GM23338 (cell line): Measurements from ENCODE around the gene IGLL5. TPM values are rescaled to one million over a fixed set of nuclear protein-coding genes. Genes with fewer than 3 reads are reported as not detected.

ENCODE experiments used
- ATAC-seq: fragments of 200-7000 bp; cut with Tn5 transposase; 3 replicates; pipeline ENCODE4 v1.9.1; 2020
- DNase-seq: peaks from one replicate; pipeline ENCODE4 v3.0.0-alpha.2; 2015; ENCODE audit warnings: low spot score
- H2AFZ ChIP-seq: fragments of 200-600 bp; sonication (generic); 2 replicates; pipeline ENCODE4 v1.8.0; 2016; ENCODE audit warnings: antibody characterized with exemption, mild to moderate bottlenecking, moderate library complexity
- H3F3A ChIP-seq: fragments of 200-600 bp; sonication (generic); replicated peaks from 2 replicates; pipeline ENCODE4 v1.8.0; 2017; ENCODE audit warnings: antibody characterized with exemption, mixed run types, low read depth
- H3K27ac ChIP-seq: fragments of 200-600 bp; sonication (generic); 2 replicates; pipeline ENCODE4 v1.6.1; 2016; ENCODE audit warnings: low read depth
- H3K27me3 ChIP-seq: fragments of 200-600 bp; sonication (generic); 2 replicates; pipeline ENCODE4 v1.8.0; 2016; ENCODE audit warnings: mild to moderate bottlenecking, mixed run types, moderate library complexity; ENCODE audit not compliant: insufficient read depth
- H3K36me3 ChIP-seq: fragments of 200-600 bp; sonication (generic); 2 replicates; pipeline ENCODE4 v1.8.0; 2016; ENCODE audit warnings: mild to moderate bottlenecking; ENCODE audit not compliant: insufficient read depth
- H3K4me1 ChIP-seq: fragments of 200-600 bp; sonication (generic); 2 replicates; pipeline ENCODE4 v1.8.0; 2016; ENCODE audit warnings: mild to moderate bottlenecking, moderate library complexity; ENCODE audit not compliant: insufficient read depth
- H3K4me2 ChIP-seq: fragments of 200-600 bp; sonication (generic); 2 replicates; pipeline ENCODE4 v1.7.1; 2017; ENCODE audit warnings: mixed run types
- H3K4me3 ChIP-seq: fragments of 200-600 bp; sonication (generic); 2 replicates; pipeline ENCODE4 v1.6.1; 2016; ENCODE audit warnings: mixed run types
- H3K79me2 ChIP-seq: fragments of 200-600 bp; sonication (generic); replicated peaks from 2 replicates; pipeline ENCODE4 v1.8.0; 2017; ENCODE audit warnings: mild to moderate bottlenecking; ENCODE audit not compliant: insufficient read depth
- H3K9me2 ChIP-seq: fragments of 200-600 bp; sonication (generic); 2 replicates; pipeline ENCODE4 v1.8.0; 2017; ENCODE audit not compliant: insufficient read depth
- H4K20me1 ChIP-seq: fragments of 200-600 bp; sonication (generic); replicated peaks from 2 replicates; pipeline ENCODE4 v1.8.0; 2017; ENCODE audit warnings: mild to moderate bottlenecking; ENCODE audit not compliant: insufficient read depth
- H3K27ac Mint-ChIP-seq: 2 replicates; pipeline ENCODE4 v1.8.0; 2020; ENCODE audit warnings: inconsistent platforms, mild to moderate bottlenecking, moderate library complexity, mixed read lengths
- H3K27me3 Mint-ChIP-seq: 3 replicates; pipeline ENCODE4 v1.8.0; 2022; ENCODE audit warnings: low read depth, mild to moderate bottlenecking, moderate library complexity, mixed read lengths, inconsistent platforms; ENCODE audit not compliant: insufficient read depth, poor library complexity
- H3K36me3 Mint-ChIP-seq: 3 replicates; pipeline ENCODE4 v1.8.0; 2021; ENCODE audit warnings: low read depth, mild to moderate bottlenecking, inconsistent platforms, moderate library complexity, mixed read lengths
- H3K4me1 Mint-ChIP-seq: 3 replicates; pipeline ENCODE4 v1.8.0; 2020; ENCODE audit warnings: mild to moderate bottlenecking, inconsistent platforms, mixed read lengths
- H3K4me3 Mint-ChIP-seq: 3 replicates; pipeline ENCODE4 v1.8.0; 2021; ENCODE audit warnings: moderate library complexity, mild to moderate bottlenecking, inconsistent platforms, mixed read lengths
- H3K9me3 Mint-ChIP-seq: 3 replicates; pipeline ENCODE4 v1.8.0; 2020; ENCODE audit warnings: moderate library complexity, mild to moderate bottlenecking, inconsistent platforms, mixed read lengths
- CREB1 ChIP-seq: fragments of 250-450 bp; sonication (Bioruptor Pico); IDR thresholded peaks from 2 replicates; pipeline ENCODE4 v1.5.0; 2020; ENCODE audit warnings: low read depth, mild to moderate bottlenecking, moderate library complexity
- EZH2 ChIP-seq: fragments of 200-600 bp; sonication (generic); IDR thresholded peaks from one replicate; pipeline ENCODE4 v1.8.0; 2017; ENCODE audit warnings: antibody characterized with exemption, mild to moderate bottlenecking, low read depth; ENCODE audit not compliant: unreplicated experiment
- EZH2phosphoT487 ChIP-seq: fragments of 200-600 bp; sonication (generic); IDR thresholded peaks from one replicate; pipeline ENCODE4 v1.8.1; 2018; ENCODE audit warnings: antibody characterized with exemption; ENCODE audit not compliant: unreplicated experiment
- JUNB ChIP-seq: IDR thresholded peaks from one replicate; pipeline ENCODE4 v1.6.1; 2016; ENCODE audit warnings: antibody characterized with exemption; ENCODE audit not compliant: unreplicated experiment
- NANOG ChIP-seq: IDR thresholded peaks from 2 replicates; pipeline ENCODE4 v1.6.1; 2016; ENCODE audit warnings: antibody characterized with exemption, borderline replicate concordance
- POLR2AphosphoS5 ChIP-seq: IDR thresholded peaks from 2 replicates; pipeline ENCODE4 v1.6.1; 2016; ENCODE audit warnings: antibody characterized with exemption, low read depth
- STAT1 ChIP-seq: IDR thresholded peaks from one replicate; pipeline ENCODE4 v1.6.1; 2016; ENCODE audit warnings: antibody characterized with exemption; ENCODE audit not compliant: unreplicated experiment
- ZNF114 ChIP-seq: fragments of 250-450 bp; sonication (Bioruptor Pico); IDR thresholded peaks from 2 replicates; pipeline ENCODE4 v1.5.0; 2020; ENCODE audit warnings: mild to moderate bottlenecking, moderate library complexity
- ZNF331 ChIP-seq: fragments of 250-450 bp; sonication (Bioruptor Pico); IDR thresholded peaks from 2 replicates; pipeline ENCODE4 v1.5.0; 2020; ENCODE audit warnings: low read depth, mild to moderate bottlenecking, moderate library complexity
- polyA plus RNA-seq: library from polyadenylated mRNA; unstranded; fragments of >200 nt; fragmentation: Nextera tagmentation; extraction: Ambion mirVana; gene quantifications from 2 replicates; pipeline ENCODE4 v1.2.1, GENCODE V29; 2016
- total RNA-seq: library from RNA; depleted of rRNA; stranded (reverse); fragments of >200 nt; shearing (Covaris generic); gene quantifications from 2 replicates; pipeline ENCODE4 v1.2.3, GENCODE V29; 2014
- TF ChIP-seq, protein P1 (sequence below): fragments of 250-450 bp; sonication (Bioruptor Pico); IDR thresholded peaks from 2 replicates; pipeline ENCODE4 v1.5.0; 2020; ENCODE audit warnings: mild to moderate bottlenecking, moderate library complexity
- TF ChIP-seq, protein P2 (sequence below): IDR thresholded peaks from one replicate; pipeline ENCODE4 v1.6.1; 2018; ENCODE audit warnings: antibody characterized with exemption; ENCODE audit not compliant: unreplicated experiment
- TF ChIP-seq, protein P3 (sequence below): IDR thresholded peaks from 2 replicates; pipeline ENCODE4 v1.6.1; 2016; ENCODE audit warnings: antibody characterized with exemption
- TF ChIP-seq, protein P4 (sequence below), 2 experiments: fragments of 200-600 bp in 1 of 2; sonication (generic) in 1 of 2; conservative IDR thresholded peaks; 2 replicates each; pipeline versions ENCODE4 v1.5.1 to v1.6.1; 2016 to 2017; ENCODE audit warnings: antibody characterized with exemption in 2 of 2, low read depth in 2 of 2, mild to moderate bottlenecking in 2 of 2, moderate library complexity in 1 of 2

IGLL5 gene
- total and polyA plus RNA-seq, 2 experiments from 2014 or later = not detected

DNA sequence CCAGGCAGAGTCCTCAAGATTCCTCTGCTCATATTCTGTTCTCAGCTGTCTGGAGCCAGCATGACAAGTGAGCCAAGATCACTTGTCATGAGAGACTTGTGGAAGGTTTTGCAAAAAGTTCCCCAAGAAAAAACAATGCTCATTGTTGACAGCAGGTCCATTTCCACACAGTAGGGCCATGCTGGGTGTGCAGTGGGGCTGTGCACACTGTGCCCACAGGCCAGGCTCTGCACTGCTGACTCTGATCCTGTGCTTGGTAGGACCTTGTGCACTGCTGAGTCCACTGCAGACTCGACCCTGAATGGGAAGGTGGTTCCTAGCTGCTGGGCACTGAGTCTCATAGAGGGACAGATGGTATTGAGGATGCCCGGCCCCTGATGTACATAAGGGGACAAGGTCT, 33.9 kb upstream of the IGLL5 start:
- ATAC-seq (no peak), DNase-seq (no peak)
- H3F3A ChIP-seq = no peaks in the 10 kb centered on the region
- Mint-ChIP-seq H3K4me1 (no peaks in the 10 kb centered on the region; the same call in 2 of the 3 replicates), H3K27ac (no peak overlapping the region), H3K36me3 (no peaks in the 10 kb centered on the region), H3K9me3 (no peaks in the 10 kb centered on the region; the same call in 2 of the 3 replicates), H3K27me3 (peaks cover 65% of the 10 kb centered on the region), H3K4me3 (no peak overlapping the region)
- H3K4me1 ChIP-seq = no peaks in the 10 kb centered on the region
- peaks cover 94% of the 10 kb centered on the region for H3K27me3 ChIP-seq
- TF ChIP-seq NANOG = no peak
- TF ChIP-seq, protein P1, sequence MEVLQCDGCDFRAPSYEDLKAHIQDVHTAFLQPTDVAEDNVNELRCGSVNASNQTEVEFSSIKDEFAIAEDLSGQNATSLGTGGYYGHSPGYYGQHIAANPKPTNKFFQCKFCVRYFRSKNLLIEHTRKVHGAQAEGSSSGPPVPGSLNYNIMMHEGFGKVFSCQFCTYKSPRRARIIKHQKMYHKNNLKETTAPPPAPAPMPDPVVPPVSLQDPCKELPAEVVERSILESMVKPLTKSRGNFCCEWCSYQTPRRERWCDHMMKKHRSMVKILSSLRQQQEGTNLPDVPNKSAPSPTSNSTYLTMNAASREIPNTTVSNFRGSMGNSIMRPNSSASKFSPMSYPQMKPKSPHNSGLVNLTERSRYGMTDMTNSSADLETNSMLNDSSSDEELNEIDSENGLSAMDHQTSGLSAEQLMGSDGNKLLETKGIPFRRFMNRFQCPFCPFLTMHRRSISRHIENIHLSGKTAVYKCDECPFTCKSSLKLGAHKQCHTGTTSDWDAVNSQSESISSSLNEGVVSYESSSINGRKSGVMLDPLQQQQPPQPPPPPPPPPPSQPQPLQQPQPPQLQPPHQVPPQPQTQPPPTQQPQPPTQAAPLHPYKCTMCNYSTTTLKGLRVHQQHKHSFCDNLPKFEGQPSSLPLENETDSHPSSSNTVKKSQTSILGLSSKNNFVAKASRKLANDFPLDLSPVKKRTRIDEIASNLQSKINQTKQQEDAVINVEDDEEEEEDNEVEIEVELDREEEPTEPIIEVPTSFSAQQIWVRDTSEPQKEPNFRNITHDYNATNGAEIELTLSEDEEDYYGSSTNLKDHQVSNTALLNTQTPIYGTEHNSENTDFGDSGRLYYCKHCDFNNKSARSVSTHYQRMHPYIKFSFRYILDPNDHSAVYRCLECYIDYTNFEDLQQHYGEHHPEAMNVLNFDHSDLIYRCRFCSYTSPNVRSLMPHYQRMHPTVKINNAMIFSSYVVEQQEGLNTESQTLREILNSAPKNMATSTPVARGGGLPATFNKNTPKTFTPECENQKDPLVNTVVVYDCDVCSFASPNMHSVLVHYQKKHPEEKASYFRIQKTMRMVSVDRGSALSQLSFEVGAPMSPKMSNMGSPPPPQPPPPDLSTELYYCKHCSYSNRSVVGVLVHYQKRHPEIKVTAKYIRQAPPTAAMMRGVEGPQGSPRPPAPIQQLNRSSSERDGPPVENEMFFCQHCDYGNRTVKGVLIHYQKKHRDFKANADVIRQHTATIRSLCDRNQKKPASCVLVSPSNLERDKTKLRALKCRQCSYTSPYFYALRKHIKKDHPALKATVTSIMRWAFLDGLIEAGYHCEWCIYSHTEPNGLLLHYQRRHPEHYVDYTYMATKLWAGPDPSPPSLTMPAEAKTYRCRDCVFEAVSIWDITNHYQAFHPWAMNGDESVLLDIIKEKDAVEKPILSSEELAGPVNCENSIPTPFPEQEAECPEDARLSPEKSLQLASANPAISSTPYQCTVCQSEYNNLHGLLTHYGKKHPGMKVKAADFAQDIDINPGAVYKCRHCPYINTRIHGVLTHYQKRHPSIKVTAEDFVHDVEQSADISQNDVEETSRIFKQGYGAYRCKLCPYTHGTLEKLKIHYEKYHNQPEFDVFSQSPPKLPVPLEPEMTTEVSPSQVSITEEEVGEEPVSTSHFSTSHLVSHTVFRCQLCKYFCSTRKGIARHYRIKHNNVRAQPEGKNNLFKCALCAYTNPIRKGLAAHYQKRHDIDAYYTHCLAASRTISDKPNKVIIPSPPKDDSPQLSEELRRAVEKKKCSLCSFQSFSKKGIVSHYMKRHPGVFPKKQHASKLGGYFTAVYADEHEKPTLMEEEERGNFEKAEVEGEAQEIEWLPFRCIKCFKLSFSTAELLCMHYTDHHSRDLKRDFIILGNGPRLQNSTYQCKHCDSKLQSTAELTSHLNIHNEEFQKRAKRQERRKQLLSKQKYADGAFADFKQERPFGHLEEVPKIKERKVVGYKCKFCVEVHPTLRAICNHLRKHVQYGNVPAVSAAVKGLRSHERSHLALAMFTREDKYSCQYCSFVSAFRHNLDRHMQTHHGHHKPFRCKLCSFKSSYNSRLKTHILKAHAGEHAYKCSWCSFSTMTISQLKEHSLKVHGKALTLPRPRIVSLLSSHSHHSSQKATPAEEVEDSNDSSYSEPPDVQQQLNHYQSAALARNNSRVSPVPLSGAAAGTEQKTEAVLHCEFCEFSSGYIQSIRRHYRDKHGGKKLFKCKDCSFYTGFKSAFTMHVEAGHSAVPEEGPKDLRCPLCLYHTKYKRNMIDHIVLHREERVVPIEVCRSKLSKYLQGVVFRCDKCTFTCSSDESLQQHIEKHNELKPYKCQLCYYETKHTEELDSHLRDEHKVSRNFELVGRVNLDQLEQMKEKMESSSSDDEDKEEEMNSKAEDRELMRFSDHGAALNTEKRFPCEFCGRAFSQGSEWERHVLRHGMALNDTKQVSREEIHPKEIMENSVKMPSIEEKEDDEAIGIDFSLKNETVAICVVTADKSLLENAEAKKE (CRISPR knock-in tag) = no peak
- no peak for TF ChIP-seq EZH2phosphoT487
- no peak for TF ChIP-seq CREB1 (CRISPR knock-in tag)
- TF ChIP-seq POLR2AphosphoS5 = no peak
- TF ChIP-seq, protein P2, sequence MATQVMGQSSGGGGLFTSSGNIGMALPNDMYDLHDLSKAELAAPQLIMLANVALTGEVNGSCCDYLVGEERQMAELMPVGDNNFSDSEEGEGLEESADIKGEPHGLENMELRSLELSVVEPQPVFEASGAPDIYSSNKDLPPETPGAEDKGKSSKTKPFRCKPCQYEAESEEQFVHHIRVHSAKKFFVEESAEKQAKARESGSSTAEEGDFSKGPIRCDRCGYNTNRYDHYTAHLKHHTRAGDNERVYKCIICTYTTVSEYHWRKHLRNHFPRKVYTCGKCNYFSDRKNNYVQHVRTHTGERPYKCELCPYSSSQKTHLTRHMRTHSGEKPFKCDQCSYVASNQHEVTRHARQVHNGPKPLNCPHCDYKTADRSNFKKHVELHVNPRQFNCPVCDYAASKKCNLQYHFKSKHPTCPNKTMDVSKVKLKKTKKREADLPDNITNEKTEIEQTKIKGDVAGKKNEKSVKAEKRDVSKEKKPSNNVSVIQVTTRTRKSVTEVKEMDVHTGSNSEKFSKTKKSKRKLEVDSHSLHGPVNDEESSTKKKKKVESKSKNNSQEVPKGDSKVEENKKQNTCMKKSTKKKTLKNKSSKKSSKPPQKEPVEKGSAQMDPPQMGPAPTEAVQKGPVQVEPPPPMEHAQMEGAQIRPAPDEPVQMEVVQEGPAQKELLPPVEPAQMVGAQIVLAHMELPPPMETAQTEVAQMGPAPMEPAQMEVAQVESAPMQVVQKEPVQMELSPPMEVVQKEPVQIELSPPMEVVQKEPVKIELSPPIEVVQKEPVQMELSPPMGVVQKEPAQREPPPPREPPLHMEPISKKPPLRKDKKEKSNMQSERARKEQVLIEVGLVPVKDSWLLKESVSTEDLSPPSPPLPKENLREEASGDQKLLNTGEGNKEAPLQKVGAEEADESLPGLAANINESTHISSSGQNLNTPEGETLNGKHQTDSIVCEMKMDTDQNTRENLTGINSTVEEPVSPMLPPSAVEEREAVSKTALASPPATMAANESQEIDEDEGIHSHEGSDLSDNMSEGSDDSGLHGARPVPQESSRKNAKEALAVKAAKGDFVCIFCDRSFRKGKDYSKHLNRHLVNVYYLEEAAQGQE = no peak
- TF ChIP-seq STAT1 = no peak
- TF ChIP-seq, protein P3, sequence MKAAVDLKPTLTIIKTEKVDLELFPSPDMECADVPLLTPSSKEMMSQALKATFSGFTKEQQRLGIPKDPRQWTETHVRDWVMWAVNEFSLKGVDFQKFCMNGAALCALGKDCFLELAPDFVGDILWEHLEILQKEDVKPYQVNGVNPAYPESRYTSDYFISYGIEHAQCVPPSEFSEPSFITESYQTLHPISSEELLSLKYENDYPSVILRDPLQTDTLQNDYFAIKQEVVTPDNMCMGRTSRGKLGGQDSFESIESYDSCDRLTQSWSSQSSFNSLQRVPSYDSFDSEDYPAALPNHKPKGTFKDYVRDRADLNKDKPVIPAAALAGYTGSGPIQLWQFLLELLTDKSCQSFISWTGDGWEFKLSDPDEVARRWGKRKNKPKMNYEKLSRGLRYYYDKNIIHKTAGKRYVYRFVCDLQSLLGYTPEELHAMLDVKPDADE = no peak
- no peak for TF ChIP-seq EZH2
- TF ChIP-seq, protein P4, sequence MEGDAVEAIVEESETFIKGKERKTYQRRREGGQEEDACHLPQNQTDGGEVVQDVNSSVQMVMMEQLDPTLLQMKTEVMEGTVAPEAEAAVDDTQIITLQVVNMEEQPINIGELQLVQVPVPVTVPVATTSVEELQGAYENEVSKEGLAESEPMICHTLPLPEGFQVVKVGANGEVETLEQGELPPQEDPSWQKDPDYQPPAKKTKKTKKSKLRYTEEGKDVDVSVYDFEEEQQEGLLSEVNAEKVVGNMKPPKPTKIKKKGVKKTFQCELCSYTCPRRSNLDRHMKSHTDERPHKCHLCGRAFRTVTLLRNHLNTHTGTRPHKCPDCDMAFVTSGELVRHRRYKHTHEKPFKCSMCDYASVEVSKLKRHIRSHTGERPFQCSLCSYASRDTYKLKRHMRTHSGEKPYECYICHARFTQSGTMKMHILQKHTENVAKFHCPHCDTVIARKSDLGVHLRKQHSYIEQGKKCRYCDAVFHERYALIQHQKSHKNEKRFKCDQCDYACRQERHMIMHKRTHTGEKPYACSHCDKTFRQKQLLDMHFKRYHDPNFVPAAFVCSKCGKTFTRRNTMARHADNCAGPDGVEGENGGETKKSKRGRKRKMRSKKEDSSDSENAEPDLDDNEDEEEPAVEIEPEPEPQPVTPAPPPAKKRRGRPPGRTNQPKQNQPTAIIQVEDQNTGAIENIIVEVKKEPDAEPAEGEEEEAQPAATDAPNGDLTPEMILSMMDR (conservative IDR thresholded peaks at IDR 0.05; ENCODE audit: low read depth in 2 of 2) = no peak
- no peak for TF ChIP-seq JUNB
- no peak for TF ChIP-seq ZNF114 (CRISPR knock-in tag)
- no peak for TF ChIP-seq ZNF331
- no peak overlapping the region for H2AFZ ChIP-seq
- no peak overlapping the region for H3K4me2 ChIP-seq
- no peak overlapping the region for H3K4me3 ChIP-seq
- no peaks in the 10 kb centered on the region for H3K79me2 ChIP-seq
- no peak overlapping the region for H3K27ac ChIP-seq
- no peaks in the 10 kb centered on the region for H3K9me2 ChIP-seq
- no peaks in the 10 kb centered on the region for H4K20me1 ChIP-seq
- H3K36me3 ChIP-seq = no peaks in the 10 kb centered on the region
